Mucosa of descending colon (tissue), 3 donors: ENCODE results near the gene OR8A1. TPM values are rescaled to one million over a fixed set of nuclear protein-coding genes. Genes with fewer than 3 reads are reported as not detected.

Experiments
- total RNA-seq, 3 donors: library from RNA; stranded (reverse); fragmentation: NEBNext Ultra II Directional in 2 of 3; extraction: Animal tissue kit (Norgen Biotek cat#: 25700) in 2 of 3; gene quantifications; one replicate each; pipeline versions ENCODE4 v1.2.1 to v1.2.4, GENCODE V29; 2021 to 2023
- donor health status: DM: no; HTN: no; CAD: no; lungs with moderate emphysema.
- donor health status: DM: no; HTN: no; CAD: no.
- donor health status: DM: no; HTN: yes; CAD: no.

Gene OR8A1
- total RNA-seq, 3 donors from 2014 or later, result not detected

Other genes with a start within 250 kb of the OR8A1 start
- not detected for gene OR8D2, start 249.8 kb upstream of the OR8A1 start, total RNA-seq
- gene OR8B2, start 185.5 kb upstream of the OR8A1 start, total RNA-seq, result not detected
- not detected for gene OR8B3, start 171.0 kb upstream of the OR8A1 start, total RNA-seq
- gene OR8B4, start 145.1 kb upstream of the OR8A1 start, total RNA-seq, result not detected
- not detected for gene OR8B8, start 124.3 kb upstream of the OR8A1 start, total RNA-seq
- not detected for gene OR8B12, start 26.3 kb upstream of the OR8A1 start, total RNA-seq
- gene PANX3, start 41.4 kb downstream of the OR8A1 start, total RNA-seq, result not detected
- gene TBRG1, start 52.9 kb downstream of the OR8A1 start, total RNA-seq, result 10 to 100 TPM; 26.6 to 45.8 (median 41.8) TPM
- gene SIAE, start 103.7 kb downstream of the OR8A1 start, total RNA-seq, result 100 to 1,000 TPM in 2 of 3 donors, 10 to 100 TPM in 1; 81.7 to 232 (median 147) TPM
- 1 to 10 TPM; 4.6 to 6.9 (median 5.8) TPM for gene SPA17, start 103.9 kb downstream of the OR8A1 start, total RNA-seq
- 1 to 10 TPM; 1.7 to 5.3 (median 2.0) TPM for gene NRGN, start 169.9 kb downstream of the OR8A1 start, total RNA-seq
- 100 to 1,000 TPM in 2 of 3 donors, 10 to 100 TPM in 1; 78.6 to 268 (median 126) TPM for gene VSIG2, start 182.3 kb downstream of the OR8A1 start, total RNA-seq
- 10 to 100 TPM in 1 of 3 donors, 1 to 10 TPM in 2; 7.7 to 11.5 (median 8.4) TPM for gene ESAM, start 192.3 kb downstream of the OR8A1 start, total RNA-seq
- 10 to 100 TPM in 1 of 3 donors, 1 to 10 TPM in 2; 7.2 to 13.6 (median 8.4) TPM for gene MSANTD2, start 230.4 kb downstream of the OR8A1 start, total RNA-seq